Nephron (organoid): Measurements from ENCODE around the gene MAGI1.

ENCODE experiments used
- H3K27ac Mint-ChIP-seq, 3 experiments: 2 replicates each; pipeline ENCODE4 v1.8.0; 2020; ENCODE audit warnings: mixed read lengths in 3 of 3, mild to moderate bottlenecking in 2 of 3, moderate library complexity in 1 of 3
- H3K27me3 Mint-ChIP-seq: 2 replicates; pipeline ENCODE4 v1.8.0; 2021; ENCODE audit warnings: low read depth, mild to moderate bottlenecking, moderate library complexity, mixed read lengths
- H3K36me3 Mint-ChIP-seq: 2 replicates; pipeline ENCODE4 v1.8.0; 2020; ENCODE audit warnings: low read depth, mixed read lengths
- H3K4me1 Mint-ChIP-seq: 2 replicates; pipeline ENCODE4 v1.8.0; 2020; ENCODE audit warnings: mixed read lengths
- H3K4me3 Mint-ChIP-seq, 3 experiments: 2 replicates each; pipeline ENCODE4 v1.8.0; 2020; ENCODE audit warnings: mild to moderate bottlenecking in 3 of 3, mixed read lengths in 3 of 3, moderate library complexity in 2 of 3
- H3K9me3 Mint-ChIP-seq: 2 replicates; pipeline ENCODE4 v1.8.0; 2020; ENCODE audit warnings: mixed read lengths
- CTCF ChIP-seq, 3 experiments: fragments of 200-600 bp; sonication (generic); IDR thresholded peaks; one replicate each; pipeline ENCODE4 v1.5.0; 2021; ENCODE audit warnings: antibody characterized with exemption in 3 of 3; ENCODE audit not compliant: unreplicated experiment in 3 of 3

The MAGI1 gene

GRCh38 chr3:65672871-65673815, 365.6 kb downstream of the MAGI1 start:
- TF ChIP-seq CTCF (IDR thresholded peaks at IDR 0.05; ENCODE audit: unreplicated experiment in 3 of 3) = peak; percentile 66 to 76 (median 67)

DNA sequence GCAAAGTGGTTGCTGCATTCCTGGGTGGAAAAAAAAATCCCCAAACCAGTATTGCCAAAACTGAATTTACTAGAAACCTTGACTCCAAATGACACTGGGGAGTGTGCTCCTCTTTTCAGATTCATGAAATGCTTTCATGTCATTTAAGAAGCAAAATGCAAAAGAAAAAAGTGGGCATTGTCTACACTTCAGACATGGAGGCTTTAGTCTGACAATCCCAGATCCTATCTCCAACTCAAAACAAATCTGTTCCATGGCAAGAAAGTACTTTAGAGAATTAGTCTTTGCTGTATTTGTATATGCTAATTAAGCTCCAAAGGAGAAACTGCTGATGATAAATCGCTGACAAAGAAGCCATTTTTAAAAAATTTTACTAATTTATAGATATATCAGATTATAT, 366.7 kb downstream of the MAGI1 start:
- Mint-ChIP-seq H3K36me3 (no peaks in the 10 kb centered on the region), H3K9me3 (no peaks in the 10 kb centered on the region), H3K4me1 (peaks cover 17% of the 10 kb centered on the region), H3K27me3 (no peaks in the 10 kb centered on the region), H3K27ac (no peak overlapping the region), H3K4me3 (no peak overlapping the region)
- TF ChIP-seq CTCF (IDR thresholded peaks at IDR 0.05; ENCODE audit: unreplicated experiment in 3 of 3) = no peak

More at GRCh38 chr3:65672871-65673815, 365.6 kb downstream of the MAGI1 start:
- H3K36me3 Mint-ChIP-seq = no peaks in the 10 kb centered on the region
- H3K4me1 Mint-ChIP-seq = peaks cover 17% of the 10 kb centered on the region
- no peaks in the 10 kb centered on the region for H3K9me3 Mint-ChIP-seq
- no peak overlapping the region for H3K27ac Mint-ChIP-seq
- H3K27me3 Mint-ChIP-seq = no peaks in the 10 kb centered on the region
- no peak overlapping the region for H3K4me3 Mint-ChIP-seq

GRCh38 chr3:65671004-65671403, 367.7 kb downstream of the MAGI1 start:
- Mint-ChIP-seq H3K4me3 (no peak overlapping the region), H3K9me3 (no peaks in the 10 kb centered on the region), H3K27me3 (no peaks in the 10 kb centered on the region), H3K27ac (no peak overlapping the region), H3K4me1 (peaks cover 26% of the 10 kb centered on the region), H3K36me3 (no peaks in the 10 kb centered on the region)
- no peak for TF ChIP-seq CTCF (IDR thresholded peaks at IDR 0.05; ENCODE audit: unreplicated experiment in 3 of 3)

- H3K36me3 Mint-ChIP-seq = no peaks in the 10 kb centered on the region
- no peak overlapping the region for H3K27ac Mint-ChIP-seq
- peaks cover 20% of the 10 kb centered on the region for H3K4me1 Mint-ChIP-seq
- no peaks in the 10 kb centered on the region for H3K9me3 Mint-ChIP-seq
- H3K4me3 Mint-ChIP-seq = no peak overlapping the region
- TF ChIP-seq CTCF (IDR thresholded peaks at IDR 0.05; ENCODE audit: unreplicated experiment in 3 of 3) = no peak
- H3K27me3 Mint-ChIP-seq = no peaks in the 10 kb centered on the region
Measured at GRCh38 chr3:65669163-65669875, 369.4 kb downstream of the MAGI1 start.

- no peak for TF ChIP-seq CTCF (IDR thresholded peaks at IDR 0.05; ENCODE audit: unreplicated experiment in 3 of 3)
- Mint-ChIP-seq H3K4me3 (no peak overlapping the region), H3K4me1 (peaks cover 15% of the 10 kb centered on the region), H3K27ac (no peak overlapping the region), H3K9me3 (no peaks in the 10 kb centered on the region), H3K27me3 (no peaks in the 10 kb centered on the region), H3K36me3 (no peaks in the 10 kb centered on the region)
Measured at GRCh38 chr3:65667963-65668362, 370.8 kb downstream of the MAGI1 start.
